Left ventricle myocardium inferior (tissue), 1 donor: ENCODE results near the gene CEP131. TPM values are rescaled to one million over a fixed set of nuclear protein-coding genes. Genes with fewer than 3 reads are reported as not detected.

ENCODE experiments used
- DNase-seq: peaks from one replicate; pipeline ENCODE4 v3.0.0-alpha.2; 2020
- H3K27ac ChIP-seq: fragments of 200-600 bp; replicated peaks from 2 replicates; pipeline ENCODE4 v1.8.0; 2021
- H3K27me3 ChIP-seq: fragments of 200-600 bp; 2 replicates; pipeline ENCODE4 v1.8.0; 2021; ENCODE audit warnings: low read depth
- H3K36me3 ChIP-seq: fragments of 200-600 bp; 2 replicates; pipeline ENCODE4 v1.8.0; 2021
- H3K4me1 ChIP-seq: fragments of 200-600 bp; 2 replicates; pipeline ENCODE4 v1.8.0; 2021
- H3K4me3 ChIP-seq: fragments of 200-600 bp; 2 replicates; pipeline ENCODE4 v1.8.0; 2021; ENCODE audit warnings: mild to moderate bottlenecking, moderate library complexity
- H3K9me3 ChIP-seq: fragments of 200-600 bp; replicated peaks from 2 replicates; pipeline ENCODE4 v1.8.0; 2021
- intact Hi-C: fragments of 100-400 bp; cut with micrococcal nuclease; formaldehyde crosslinking; loops from one replicate; pipeline ENCODE4 v1.11.0; 2022
- total RNA-seq: library from RNA; stranded (reverse); fragmentation: NEBNext Ultra II Directional; extraction: Animal tissue kit (Norgen Biotek cat#: 25700); gene quantifications from one replicate; pipeline ENCODE4 v1.2.1, GENCODE V29; 2021
- TF ChIP-seq, protein P1 (sequence below): fragments of 200-600 bp; IDR thresholded peaks from 2 replicates; pipeline ENCODE4 v1.8.0; 2021; ENCODE audit warnings: antibody characterized with exemption, mild to moderate bottlenecking, borderline replicate concordance
- donor health status: DM: no; HTN: yes; CAD: no; lungs with severe emphysema.

The CEP131 gene
- total RNA-seq, 1 donor from 2014 or later, result 7.6 TPM

DNA sequence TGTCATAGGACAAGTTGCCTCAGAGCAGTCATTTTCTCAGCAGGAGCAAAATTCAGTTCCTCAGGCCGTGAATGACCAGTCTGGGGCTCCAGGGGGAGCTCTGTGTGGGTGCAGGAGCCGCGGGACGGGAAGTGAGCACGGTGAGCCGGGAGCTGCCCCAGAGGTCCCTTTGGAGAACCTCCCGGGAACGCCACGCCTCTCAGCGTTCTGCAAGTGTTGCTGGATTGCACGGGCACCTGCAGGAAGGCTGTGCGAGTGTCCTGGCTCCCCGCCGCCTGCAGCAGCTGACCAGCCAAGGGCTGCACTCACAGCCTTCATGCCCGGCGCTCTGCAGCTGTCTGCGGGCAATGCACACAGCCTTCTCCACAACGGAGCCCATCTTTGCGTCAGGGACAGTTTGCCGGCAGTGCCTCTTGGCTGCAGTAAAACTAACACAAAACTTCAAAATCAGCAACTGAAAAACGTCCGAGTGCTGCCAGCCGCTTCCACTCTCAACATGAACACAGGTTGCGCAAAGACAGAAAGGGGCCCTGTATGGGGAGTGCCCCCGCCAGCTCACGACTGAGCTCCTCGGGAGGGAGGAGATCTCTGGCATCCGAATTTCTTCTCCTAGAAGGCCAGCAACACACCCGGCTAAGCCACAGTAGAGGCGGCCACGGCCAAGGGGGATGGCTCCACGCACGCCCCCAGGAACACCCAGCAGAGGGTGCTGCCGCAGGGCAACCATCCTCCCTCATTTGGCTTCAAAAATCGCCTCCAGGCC, 32.4 kb upstream of the CEP131 start:
- Histone ChIP-seq H3K27me3 (no peaks in the 10 kb centered on the region), H3K4me1 (peaks cover 41% of the 10 kb centered on the region), H3K27ac (peak overlapping the region; percentile 58), H3K36me3 (peaks cover 43% of the 10 kb centered on the region), H3K9me3 (no peaks in the 10 kb centered on the region), H3K4me3 (peak overlapping the region; percentile 4)
- peak; percentile 87 for DNase-seq
- intact Hi-C loops, result loop anchor here (5.0 to 10.0 kb wide), 2 partner anchors 220 to 347 kb away; no protein-coding TSS in a partner anchor
- TF ChIP-seq, protein P1, sequence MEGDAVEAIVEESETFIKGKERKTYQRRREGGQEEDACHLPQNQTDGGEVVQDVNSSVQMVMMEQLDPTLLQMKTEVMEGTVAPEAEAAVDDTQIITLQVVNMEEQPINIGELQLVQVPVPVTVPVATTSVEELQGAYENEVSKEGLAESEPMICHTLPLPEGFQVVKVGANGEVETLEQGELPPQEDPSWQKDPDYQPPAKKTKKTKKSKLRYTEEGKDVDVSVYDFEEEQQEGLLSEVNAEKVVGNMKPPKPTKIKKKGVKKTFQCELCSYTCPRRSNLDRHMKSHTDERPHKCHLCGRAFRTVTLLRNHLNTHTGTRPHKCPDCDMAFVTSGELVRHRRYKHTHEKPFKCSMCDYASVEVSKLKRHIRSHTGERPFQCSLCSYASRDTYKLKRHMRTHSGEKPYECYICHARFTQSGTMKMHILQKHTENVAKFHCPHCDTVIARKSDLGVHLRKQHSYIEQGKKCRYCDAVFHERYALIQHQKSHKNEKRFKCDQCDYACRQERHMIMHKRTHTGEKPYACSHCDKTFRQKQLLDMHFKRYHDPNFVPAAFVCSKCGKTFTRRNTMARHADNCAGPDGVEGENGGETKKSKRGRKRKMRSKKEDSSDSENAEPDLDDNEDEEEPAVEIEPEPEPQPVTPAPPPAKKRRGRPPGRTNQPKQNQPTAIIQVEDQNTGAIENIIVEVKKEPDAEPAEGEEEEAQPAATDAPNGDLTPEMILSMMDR, result peak; percentile 74

DNA sequence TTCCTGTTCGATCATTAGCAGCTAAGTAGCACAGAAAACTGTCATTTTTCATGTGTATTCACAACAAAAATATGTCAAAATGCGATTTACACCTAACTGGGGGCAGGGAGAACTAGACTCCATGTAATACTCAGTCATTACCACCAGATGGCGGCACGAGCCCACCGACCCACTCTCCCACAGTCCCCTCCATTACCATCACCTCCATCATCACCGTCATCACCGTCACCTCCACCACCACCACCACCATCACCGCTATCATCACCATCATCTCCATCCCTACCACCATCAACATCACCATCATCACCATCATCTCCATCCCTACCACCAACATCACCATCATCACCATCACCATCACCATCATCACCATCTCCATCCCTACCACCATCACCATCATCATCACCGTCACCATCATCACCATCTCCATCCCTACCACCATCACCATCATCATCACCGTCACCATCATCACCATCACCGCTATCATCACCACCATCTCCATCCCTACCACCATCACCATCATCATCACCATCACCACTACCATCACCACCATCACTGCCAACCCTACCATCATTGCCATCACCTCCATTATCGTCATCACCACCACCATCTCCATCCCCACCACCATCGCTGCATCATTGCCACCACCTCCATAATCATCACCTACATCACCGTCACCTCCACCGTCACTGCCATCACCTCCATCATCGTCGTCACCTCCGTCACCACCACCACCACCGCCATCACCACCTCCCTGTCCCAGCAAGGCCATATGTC, 30.8 kb upstream of the CEP131 start:
- no peak for DNase-seq
- TF ChIP-seq, protein P1, result peak; percentile 86
- no peaks in the 10 kb centered on the region for H3K27me3 ChIP-seq
- no peak overlapping the region for H3K4me3 ChIP-seq
- peaks cover 41% of the 10 kb centered on the region for H3K4me1 ChIP-seq
- H3K36me3 ChIP-seq, result peaks cover 32% of the 10 kb centered on the region
- no peaks in the 10 kb centered on the region for H3K9me3 ChIP-seq
- H3K27ac ChIP-seq, result no peak overlapping the region
- intact Hi-C loops, result loop anchor here (5.0 to 10.0 kb wide), 2 partner anchors 221 to 349 kb away; no protein-coding TSS in a partner anchor

DNA sequence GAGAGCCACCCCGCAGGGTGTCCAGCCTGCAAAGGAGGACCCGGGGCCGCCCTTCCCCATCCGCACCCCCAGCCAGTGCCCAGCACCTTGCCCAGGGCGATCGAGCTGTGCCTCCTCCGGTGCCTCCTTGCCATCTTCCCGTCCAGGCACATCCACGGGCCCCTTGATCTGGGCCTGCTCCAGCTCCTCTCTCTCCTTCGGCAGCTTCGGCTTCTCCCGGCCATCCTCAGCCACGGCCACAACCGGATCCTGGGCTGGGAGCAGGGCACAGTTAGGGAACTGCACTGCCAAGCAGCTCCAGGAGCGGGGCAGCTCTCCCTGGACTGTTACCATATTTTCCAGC, 30.2 kb upstream of the CEP131 start:
- DNase-seq, result no peak
- Histone ChIP-seq H3K27ac (no peak overlapping the region), H3K27me3 (no peaks in the 10 kb centered on the region), H3K4me3 (no peak overlapping the region), H3K36me3 (peaks cover 29% of the 10 kb centered on the region), H3K4me1 (peaks cover 41% of the 10 kb centered on the region), H3K9me3 (no peaks in the 10 kb centered on the region)
- intact Hi-C loops, result loop anchor here (5.0 to 10.0 kb wide), 2 partner anchors 222 to 349 kb away; no protein-coding TSS in a partner anchor
- TF ChIP-seq, protein P1, result no peak

- TF ChIP-seq, protein P1, result no peak
- no peak overlapping the region for H3K4me3 ChIP-seq
- H3K36me3 ChIP-seq, result peaks cover 29% of the 10 kb centered on the region
- H3K27me3 ChIP-seq, result no peaks in the 10 kb centered on the region
- peaks cover 41% of the 10 kb centered on the region for H3K4me1 ChIP-seq
- peak overlapping the region; percentile 61 for H3K27ac ChIP-seq
- no peaks in the 10 kb centered on the region for H3K9me3 ChIP-seq
- DNase-seq, result no peak
- intact Hi-C loops, result loop anchor here (5.0 to 10.0 kb wide), 2 partner anchors 222 to 350 kb away; no protein-coding TSS in a partner anchor
Observed at GRCh38 chr17:81252326-81252986, 29.7 kb upstream of the CEP131 start.

DNA sequence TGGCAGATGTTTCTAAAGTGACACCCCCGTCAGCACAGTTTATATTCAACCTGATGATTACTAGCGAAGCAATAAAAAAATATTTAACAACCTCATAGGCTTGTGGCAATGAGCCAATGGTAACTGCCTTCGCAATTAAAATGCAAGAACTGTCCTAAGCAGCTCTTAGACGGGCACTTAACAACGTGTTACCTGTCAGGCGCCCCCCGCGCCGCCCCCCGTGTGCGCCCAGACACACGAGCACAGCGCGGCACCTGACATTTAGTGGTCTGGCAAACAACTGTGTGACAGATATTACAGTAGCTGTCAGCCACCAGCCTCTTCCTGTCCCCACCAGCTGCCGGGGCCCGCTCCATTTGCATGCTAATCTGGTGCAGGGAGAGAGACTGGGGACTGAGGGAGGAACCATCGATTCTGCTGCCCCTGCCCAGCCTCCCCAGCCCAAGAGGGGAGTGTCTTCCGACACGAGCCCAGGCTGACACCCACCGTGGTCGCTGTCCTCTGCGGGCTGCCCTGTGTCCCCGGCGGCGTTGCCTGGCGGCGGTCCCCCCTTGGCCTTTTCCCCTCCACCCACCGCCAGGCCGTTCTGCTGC, 29.0 kb upstream of the CEP131 start:
- intact Hi-C loops, result loop anchor here (5.0 to 10.0 kb wide), 2 partner anchors 223 to 350 kb away; no protein-coding TSS in a partner anchor
- Histone ChIP-seq H3K36me3 (peaks cover 29% of the 10 kb centered on the region), H3K4me3 (no peak overlapping the region), H3K27ac (peak overlapping the region; percentile 61), H3K4me1 (peaks cover 41% of the 10 kb centered on the region), H3K27me3 (no peaks in the 10 kb centered on the region), H3K9me3 (no peaks in the 10 kb centered on the region)
- TF ChIP-seq, protein P1, result no peak
- DNase-seq, result no peak
